GM12892 (cell line): ENCODE results near the gene PBLD.

Experiments used
- POLR2A ChIP-seq: IDR thresholded peaks from 2 replicates; pipeline ENCODE4 v1.6.1; 2011; ENCODE audit warnings: low read depth, low read length, control low read depth
- POLR2AphosphoS5 ChIP-seq: IDR thresholded peaks from 2 replicates; pipeline ENCODE4 v1.6.1; 2011; ENCODE audit warnings: low read depth, low read length, control low read depth

DNA sequence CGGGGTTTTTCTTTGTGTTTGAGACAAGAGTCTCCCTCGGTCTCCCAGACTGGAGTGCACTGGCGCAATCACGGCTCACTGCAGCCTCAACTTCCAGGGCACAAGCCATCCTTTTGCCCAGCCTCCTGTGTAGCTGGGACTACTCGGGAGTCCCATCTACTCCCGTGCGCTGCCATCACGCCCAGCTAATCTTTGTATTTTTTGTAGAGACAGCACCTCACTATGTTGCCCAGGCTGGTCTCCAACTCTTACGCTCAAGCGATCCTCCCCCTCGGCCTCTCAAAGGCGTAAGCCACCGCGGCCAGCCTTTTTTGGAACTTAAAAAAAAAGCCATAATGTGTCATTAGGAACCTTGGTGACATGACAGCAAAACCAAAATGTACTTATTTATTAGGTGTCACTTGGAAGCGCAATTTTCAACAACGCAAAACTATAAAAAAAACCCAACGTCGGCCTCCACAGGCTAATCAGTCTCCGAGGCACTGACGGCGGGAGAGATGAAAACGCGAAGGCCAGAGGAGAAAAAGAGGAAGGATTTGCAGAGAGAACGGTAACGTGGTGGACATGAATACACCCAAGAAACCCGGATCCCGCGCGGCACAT, 1.8 kb downstream of the PBLD start:
- TF ChIP-seq POLR2A (no peak), POLR2AphosphoS5 (no peak)
